Psoas muscle (tissue), 8 donors: ENCODE data around the gene CEP85L. TPM values are rescaled to one million over a fixed set of nuclear protein-coding genes. Genes with fewer than 3 reads are reported as not detected.
A peak's percentile ranks its signal among the peaks of the same experiment; 100 is the strongest.

Experiments
- ATAC-seq, 4 donors: fragments of 200-7000 bp; cut with Tn5 transposase; one replicate each; pipeline ENCODE4 v1.9.1; 2020; ENCODE audit warnings: moderate library complexity in 3 of 4, mild to moderate bottlenecking in 2 of 4
- DNase-seq, 2 donors: peaks; one replicate each; pipeline ENCODE4 v3.0.0-alpha.2; 2020
- H3K27ac ChIP-seq: fragments of 200-600 bp; one replicate; pipeline ENCODE4 v1.8.0; 2022
- H3K27me3 ChIP-seq, 3 donors: fragments of 200-600 bp in 1 of 3; one replicate each; pipeline versions ENCODE4 v1.6.1 to v1.8.0; 2013 to 2022; ENCODE audit warnings: low read length in 2 of 3, mild to moderate bottlenecking in 2 of 3, moderate library complexity in 1 of 3; ENCODE audit not compliant: insufficient read depth in 3 of 3
- H3K36me3 ChIP-seq, 2 donors: fragments of 200-600 bp in 1 of 2; one replicate each; pipeline versions ENCODE4 v1.6.1 to v1.8.0; 2013 to 2022; ENCODE audit warnings: low read depth in 1 of 2, mild to moderate bottlenecking in 1 of 2, moderate library complexity in 1 of 2; ENCODE audit not compliant: insufficient read depth in 1 of 2
- H3K4me1 ChIP-seq: fragments of 200-600 bp; one replicate; pipeline ENCODE4 v1.8.0; 2022
- H3K4me3 ChIP-seq: fragments of 200-600 bp; one replicate; pipeline ENCODE4 v1.8.0; 2022; ENCODE audit warnings: mild to moderate bottlenecking
- H3K9me3 ChIP-seq: fragments of 200-600 bp; one replicate; pipeline ENCODE4 v1.8.0; 2022
- WGBS, 3 donors: extraction: QIAGEN DNeasy Blood & Tissue Kit; methylation state at CpG; one replicate each; pipeline versions ENCODE4 v1.1.6 to v1.1.7; 2013; 5-methylcytosine and 5-hydroxymethylcytosine counted together
- intact Hi-C, 2 donors: fragments of 100-400 bp; cut with DNase I; formaldehyde crosslinking; loops; one replicate each; pipeline versions ENCODE4 v1.11.0 to v1.14.2; 2022
- polyA plus RNA-seq, 3 donors: library from polyadenylated mRNA; stranded (reverse); fragments of 200-250 nt; gene quantifications; one replicate each; pipeline ENCODE4 v1.2.3, GENCODE V29; 2013
- total RNA-seq, 4 donors: library from RNA; stranded (reverse); fragmentation: NEBNext Ultra II Directional in 2 of 4; extraction: Animal tissue kit (Norgen Biotek cat#: 25700) in 2 of 4; gene quantifications; one replicate each; pipeline versions ENCODE4 v1.2.1 to v1.2.4, GENCODE V29; 2021 to 2023
- TF ChIP-seq, protein P1 (sequence below): fragments of 200-600 bp; IDR thresholded peaks from one replicate; pipeline ENCODE4 v1.8.0; 2022; ENCODE audit warnings: antibody characterized with exemption
- donor health status: healthy with polysubstance abuse.
- donor health status: DM: no; HTN: no; CAD: no; lungs with moderate emphysema.
- donor health status: Bipolar disorder and iron deficiency.
- donor health status: healthy.
- donor health status: DM: yes; HTN: yes; CAD: no.
- donor health status: DM: no; HTN: no; CAD: no.
- donor health status: DM: no; HTN: no; CAD: no.
- donor health status: DM: yes; HTN: yes; CAD: no.

CEP85L gene
- total and polyA plus RNA-seq, 7 donors = 2.3 to 25.1 (median 18.9) TPM

DNA sequence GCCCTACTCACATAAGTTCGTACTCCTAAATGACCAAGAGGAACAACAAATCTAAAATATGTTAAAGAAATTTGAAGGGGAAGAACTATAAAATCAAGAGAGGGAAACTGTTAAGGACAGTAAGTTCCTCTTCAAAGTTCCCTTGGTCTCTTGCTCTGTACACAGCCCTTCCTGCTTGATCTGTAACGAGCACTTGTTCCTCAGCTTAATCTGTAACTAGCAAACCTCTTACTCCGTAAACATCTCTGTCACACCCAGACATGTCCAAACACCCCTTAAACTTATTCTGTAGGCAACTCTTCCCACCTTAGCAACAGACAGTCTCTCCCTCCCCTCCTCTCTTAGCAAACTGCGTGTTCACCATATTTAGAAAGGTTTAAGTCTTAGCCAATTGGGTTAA lies 73.4 kb downstream of the CEP85L start:
- 72 to 89% (median 74%) methylated on average over 4 of the region's 4 CpGs for WGBS, 3 donors
- H3K9me3 ChIP-seq = peaks cover 43% of the 10 kb centered on the region

DNA sequence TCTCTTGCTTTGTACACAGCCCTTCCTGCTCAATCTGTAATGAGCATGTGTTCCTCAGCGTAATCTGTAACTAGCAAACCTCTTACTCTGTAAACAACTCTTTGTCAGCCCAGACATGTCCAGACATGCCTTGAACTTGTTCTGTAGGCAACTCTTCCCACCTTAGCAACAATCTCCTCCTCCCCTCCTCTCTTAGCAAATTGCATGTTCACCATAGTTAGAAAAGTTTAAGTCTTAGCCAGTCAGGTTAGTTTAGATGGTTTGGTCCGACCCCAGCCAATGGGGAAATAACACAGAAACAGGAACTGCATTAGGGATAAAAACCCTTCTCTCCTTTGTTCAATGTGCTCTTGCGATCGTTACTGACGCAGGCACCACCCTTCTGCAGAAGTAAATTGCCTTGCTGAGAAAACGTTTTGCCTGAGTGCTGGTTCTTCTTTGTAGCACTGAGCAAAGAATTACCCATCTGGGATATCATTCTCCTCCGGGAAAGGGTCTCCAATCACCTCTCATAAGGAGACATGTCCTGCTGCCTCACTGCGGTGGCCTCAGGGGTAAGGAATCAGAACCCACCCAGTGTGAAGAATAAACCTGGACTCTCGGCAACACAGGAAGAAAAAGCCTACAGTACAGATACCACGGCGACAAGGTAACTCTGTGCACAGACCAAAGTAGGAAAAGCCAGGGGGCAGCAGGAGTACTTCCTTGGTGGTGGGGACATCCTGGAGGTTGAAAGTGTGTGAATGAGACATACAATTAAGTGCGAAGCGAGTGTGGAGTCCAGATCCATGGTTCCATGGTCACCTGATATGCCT lies 77.1 kb downstream of the CEP85L start:
- peaks cover 16% of the 10 kb centered on the region for H3K4me1 ChIP-seq
- H3K27ac ChIP-seq = no peak overlapping the region
- H3K9me3 ChIP-seq = peaks cover 43% of the 10 kb centered on the region
- intact Hi-C loops = no loop called here
- 95 to 96% (median 96%) methylated on average over 13 of the region's 13 CpGs for WGBS, 3 donors
- H3K4me3 ChIP-seq = no peak overlapping the region
- TF ChIP-seq, protein P1, sequence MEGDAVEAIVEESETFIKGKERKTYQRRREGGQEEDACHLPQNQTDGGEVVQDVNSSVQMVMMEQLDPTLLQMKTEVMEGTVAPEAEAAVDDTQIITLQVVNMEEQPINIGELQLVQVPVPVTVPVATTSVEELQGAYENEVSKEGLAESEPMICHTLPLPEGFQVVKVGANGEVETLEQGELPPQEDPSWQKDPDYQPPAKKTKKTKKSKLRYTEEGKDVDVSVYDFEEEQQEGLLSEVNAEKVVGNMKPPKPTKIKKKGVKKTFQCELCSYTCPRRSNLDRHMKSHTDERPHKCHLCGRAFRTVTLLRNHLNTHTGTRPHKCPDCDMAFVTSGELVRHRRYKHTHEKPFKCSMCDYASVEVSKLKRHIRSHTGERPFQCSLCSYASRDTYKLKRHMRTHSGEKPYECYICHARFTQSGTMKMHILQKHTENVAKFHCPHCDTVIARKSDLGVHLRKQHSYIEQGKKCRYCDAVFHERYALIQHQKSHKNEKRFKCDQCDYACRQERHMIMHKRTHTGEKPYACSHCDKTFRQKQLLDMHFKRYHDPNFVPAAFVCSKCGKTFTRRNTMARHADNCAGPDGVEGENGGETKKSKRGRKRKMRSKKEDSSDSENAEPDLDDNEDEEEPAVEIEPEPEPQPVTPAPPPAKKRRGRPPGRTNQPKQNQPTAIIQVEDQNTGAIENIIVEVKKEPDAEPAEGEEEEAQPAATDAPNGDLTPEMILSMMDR = no peak
- DNase-seq (no peak), ATAC-seq (no peak)
- H3K27me3 ChIP-seq = no peaks in the 10 kb centered on the region
- peaks cover 7 to 8% of the 10 kb centered on the region in 2 donors for H3K36me3 ChIP-seq

More for the DNA sequence above, 73.4 kb downstream of the CEP85L start:
- Histone ChIP-seq H3K4me3 (no peak overlapping the region), H3K4me1 (peaks cover 21% of the 10 kb centered on the region), H3K27me3 (no peaks in the 10 kb centered on the region), H3K27ac (no peak overlapping the region), H3K36me3 (peaks cover 7 to 8% of the 10 kb centered on the region in 2 donors)
- intact Hi-C loops = no loop called here
- TF ChIP-seq, protein P1 = no peak
- no peak for ATAC-seq
- no peak for DNase-seq

- intact Hi-C loops = no loop called here
- WGBS, 3 donors = 91 to 96% (median 92%) methylated on average over 2 of the region's 2 CpGs
- ATAC-seq = no peak
Observed at GRCh38 chr6:118571121-118571520, 80.3 kb downstream of the CEP85L start.

DNA sequence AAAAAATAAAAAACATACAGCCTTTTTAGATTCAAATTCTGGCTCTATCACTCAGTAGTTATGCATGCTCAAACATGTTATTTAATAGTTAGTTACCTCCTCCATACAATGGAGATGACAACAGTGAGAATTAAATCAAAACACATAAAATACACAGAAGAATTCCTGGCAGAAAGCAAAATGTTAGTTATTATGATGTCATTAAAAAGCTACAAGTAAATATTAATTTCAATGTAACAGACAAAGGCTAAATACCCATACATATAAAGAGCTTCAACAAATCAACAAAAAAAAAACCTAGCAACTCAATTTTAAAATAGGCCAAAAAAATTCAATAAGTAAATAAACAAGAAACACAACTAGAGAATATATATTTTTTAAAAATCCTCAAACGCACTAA lies 81.9 kb downstream of the CEP85L start:
- H3K27me3 ChIP-seq = no peaks in the 10 kb centered on the region
- peaks cover 13% of the 10 kb centered on the region for H3K9me3 ChIP-seq
- peaks cover 30% of the 10 kb centered on the region for H3K4me1 ChIP-seq
- DNase-seq = no peak
- ATAC-seq = no peak
- 93 to 98% (median 96%) methylated on average over 1 of the region's 1 CpG for WGBS, 3 donors
- intact Hi-C loops = no loop called here
- no peak overlapping the region for H3K27ac ChIP-seq
- H3K4me3 ChIP-seq = no peak overlapping the region
- H3K36me3 ChIP-seq = peaks cover 3 to 18% of the 10 kb centered on the region in 2 donors
- TF ChIP-seq, protein P1 = no peak

More at GRCh38 chr6:118571121-118571520, 80.3 kb downstream of the CEP85L start:
- peaks cover 4 to 9% of the 10 kb centered on the region in 2 donors for H3K36me3 ChIP-seq
- no peak overlapping the region for H3K4me3 ChIP-seq
- H3K9me3 ChIP-seq = peaks cover 24% of the 10 kb centered on the region
- TF ChIP-seq, protein P1 = no peak
- DNase-seq = no peak
- peak overlapping the region; percentile 43 for H3K27ac ChIP-seq
- H3K27me3 ChIP-seq = no peaks in the 10 kb centered on the region
- H3K4me1 ChIP-seq = peaks cover 30% of the 10 kb centered on the region
